GM23248 (cell line): ENCODE results near the gene MAMDC2. TPM values are rescaled to one million over a fixed set of nuclear protein-coding genes. Genes with fewer than 3 reads are reported as not detected.

ENCODE experiments used
- DNase-seq: peaks from one replicate; pipeline ENCODE4 v3.0.0-alpha.2; 2015
- H2AFZ ChIP-seq: fragments of 200-600 bp; sonication (generic); 2 replicates; pipeline ENCODE4 v1.6.1; 2016; ENCODE audit warnings: antibody characterized with exemption
- H3F3A ChIP-seq: fragments of 200-600 bp; sonication (generic); 2 replicates; pipeline ENCODE4 v1.6.1; 2016; ENCODE audit warnings: mild to moderate bottlenecking, antibody characterized with exemption, mixed run types; ENCODE audit not compliant: insufficient read depth
- H3K27ac ChIP-seq: fragments of 200-600 bp; sonication (generic); 2 replicates; pipeline ENCODE4 v1.5.1; 2016; ENCODE audit warnings: mild to moderate bottlenecking
- H3K27me3 ChIP-seq: fragments of 200-600 bp; sonication (generic); replicated peaks from 2 replicates; pipeline ENCODE4 v1.6.1; 2016; ENCODE audit warnings: mild to moderate bottlenecking; ENCODE audit not compliant: insufficient read depth
- H3K36me3 ChIP-seq: fragments of 200-600 bp; sonication (generic); 2 replicates; pipeline ENCODE4 v1.6.1; 2016; ENCODE audit warnings: low read depth, mild to moderate bottlenecking
- H3K4me1 ChIP-seq: fragments of 200-600 bp; sonication (generic); 2 replicates; pipeline ENCODE4 v1.6.1; 2016; ENCODE audit warnings: mild to moderate bottlenecking; ENCODE audit not compliant: insufficient read depth
- H3K4me2 ChIP-seq: fragments of 200-600 bp; sonication (generic); one replicate; pipeline ENCODE4 v1.6.1; 2016; ENCODE audit warnings: mild to moderate bottlenecking; ENCODE audit not compliant: unreplicated experiment
- H3K4me3 ChIP-seq: fragments of 200-600 bp; sonication (generic); 2 replicates; pipeline ENCODE4 v1.5.1; 2016; ENCODE audit warnings: mild to moderate bottlenecking
- H3K79me2 ChIP-seq: fragments of 200-600 bp; sonication (generic); 2 replicates; pipeline ENCODE4 v1.6.1; 2016; ENCODE audit warnings: mild to moderate bottlenecking; ENCODE audit not compliant: insufficient read depth
- H3K9ac ChIP-seq: fragments of 200-600 bp; sonication (generic); 2 replicates; pipeline ENCODE4 v1.6.1; 2016; ENCODE audit warnings: mild to moderate bottlenecking
- H3K9me2 ChIP-seq: fragments of 200-600 bp; sonication (generic); 2 replicates; pipeline ENCODE4 v1.6.1; 2016; ENCODE audit warnings: mixed run types, mild to moderate bottlenecking, moderate library complexity; ENCODE audit not compliant: insufficient read depth
- H3K9me3 ChIP-seq: fragments of 200-600 bp; sonication (generic); one replicate; pipeline ENCODE4 v1.6.1; 2017; ENCODE audit warnings: low read depth
- H4K20me1 ChIP-seq: fragments of 200-600 bp; sonication (generic); 2 replicates; pipeline ENCODE4 v1.6.0; 2016; ENCODE audit not compliant: insufficient read depth
- EZH2 ChIP-seq: fragments of 200-600 bp; sonication (generic); IDR thresholded peaks from 2 replicates; pipeline ENCODE4 v1.6.1; 2018; ENCODE audit warnings: antibody characterized with exemption, mild to moderate bottlenecking; ENCODE audit not compliant: insufficient read depth, poor library complexity, severe bottlenecking
- EZH2phosphoT487 ChIP-seq: fragments of 200-600 bp; sonication (generic); IDR thresholded peaks from 2 replicates; pipeline ENCODE4 v1.6.1; 2018; ENCODE audit warnings: antibody characterized with exemption, moderate library complexity, mild to moderate bottlenecking, low read depth; ENCODE audit not compliant: insufficient read depth
- WGBS, 2 experiments: methylation state at CpG; one replicate each; pipeline ENCODE4 v1.1.6; 2015 to 2017; ENCODE audit warnings: low lambda C conversion rate in 2 of 2, low coverage in 1 of 2; ENCODE audit errors: missing lambda C conversion rate in 2 of 2; 5-methylcytosine and 5-hydroxymethylcytosine counted together
- in situ Hi-C: fragments of 300-500 bp; cut with MboI; formaldehyde crosslinking; loops from 2 replicates; pipeline ENCODE4 v1.15.0; 2020
- polyA plus RNA-seq: library from polyadenylated mRNA; unstranded; fragments of >200 nt; fragmentation: Nextera tagmentation; extraction: Ambion mirVana; gene quantifications from 2 replicates; pipeline ENCODE4 v1.2.1, GENCODE V29; 2016
- total RNA-seq: library from RNA; depleted of rRNA; stranded (reverse); fragments of >200 nt; shearing (Covaris generic); gene quantifications from 2 replicates; pipeline ENCODE4 v1.2.3, GENCODE V29; 2014

Gene MAMDC2
- total and polyA plus RNA-seq, 2 experiments from 2014 or later = 0.45 TPM; not detected in 1

- peaks cover 22% of the 10 kb centered on the region for H3K4me1 ChIP-seq
- no peaks in the 10 kb centered on the region for H3K36me3 ChIP-seq
- in situ Hi-C loops = loop anchor here (5.0 to 25.0 kb wide), 2 partner anchors 141 to 676 kb away; no protein-coding TSS in a partner anchor
- H3K9me2 ChIP-seq = no peaks in the 10 kb centered on the region
- no peak overlapping the region for H3K27ac ChIP-seq
- 68 to 69% methylated on average over 4 of the region's 4 CpGs for WGBS, 2 experiments
- H3K9ac ChIP-seq = no peak overlapping the region
- DNase-seq = peak; percentile 80
- H2AFZ ChIP-seq = no peak overlapping the region
- TF ChIP-seq EZH2phosphoT487 (no peak), EZH2 (no peak)
- H3K79me2 ChIP-seq = no peaks in the 10 kb centered on the region
- H3F3A ChIP-seq = peaks cover 23% of the 10 kb centered on the region
- H3K4me2 ChIP-seq = no peak overlapping the region
- no peaks in the 10 kb centered on the region for H3K9me3 ChIP-seq
- no peaks in the 10 kb centered on the region for H4K20me1 ChIP-seq
- H3K4me3 ChIP-seq = no peak overlapping the region
- no peaks in the 10 kb centered on the region for H3K27me3 ChIP-seq
These were observed 69.9 kb downstream of the MAMDC2 start for GRCh38 chr9:70113403-70114022.

- in situ Hi-C loops = loop anchor here (5.0 to 25.0 kb wide), 2 partner anchors 143 to 678 kb away; no protein-coding TSS in a partner anchor
- 95 to 100% methylated on average over 1 of the region's 1 CpG for WGBS, 2 experiments
- TF ChIP-seq EZH2phosphoT487 = no peak
- no peak for TF ChIP-seq EZH2
- H3K36me3 ChIP-seq = no peaks in the 10 kb centered on the region
- no peaks in the 10 kb centered on the region for H4K20me1 ChIP-seq
- H3K4me3 ChIP-seq = no peak overlapping the region
- no peak overlapping the region for H3K9ac ChIP-seq
- no peaks in the 10 kb centered on the region for H3K27me3 ChIP-seq
- no peaks in the 10 kb centered on the region for H3K9me2 ChIP-seq
- no peak overlapping the region for H3K27ac ChIP-seq
- no peaks in the 10 kb centered on the region for H3K9me3 ChIP-seq
- no peaks in the 10 kb centered on the region for H3K79me2 ChIP-seq
- no peak overlapping the region for H2AFZ ChIP-seq
- no peak for DNase-seq
- no peak overlapping the region for H3K4me2 ChIP-seq
- H3K4me1 ChIP-seq = peaks cover 34% of the 10 kb centered on the region
- H3F3A ChIP-seq = peaks cover 37% of the 10 kb centered on the region
These were observed 71.2 kb downstream of the MAMDC2 start for GRCh38 chr9:70114898-70115297.

GRCh38 chr9:70117835-70118319 lies 74.2 kb downstream of the MAMDC2 start:
- Histone ChIP-seq H3K9me2 (no peaks in the 10 kb centered on the region), H3K27me3 (no peaks in the 10 kb centered on the region), H3K4me3 (no peak overlapping the region), H3K27ac (no peak overlapping the region), H3K9me3 (no peaks in the 10 kb centered on the region), H3K9ac (no peak overlapping the region), H3F3A (peaks cover 60% of the 10 kb centered on the region), H4K20me1 (no peaks in the 10 kb centered on the region), H3K36me3 (no peaks in the 10 kb centered on the region), H3K79me2 (no peaks in the 10 kb centered on the region), H3K4me2 (peak overlapping the region; percentile 50), H3K4me1 (peaks cover 59% of the 10 kb centered on the region), H2AFZ (no peak overlapping the region)
- in situ Hi-C loops = loop anchor here (25.0 kb wide), 1 partner anchor 681 kb away; no protein-coding TSS in a partner anchor
- TF ChIP-seq EZH2 (no peak), EZH2phosphoT487 (no peak)
- peak; percentile 42 for DNase-seq

- TF ChIP-seq EZH2 (no peak), EZH2phosphoT487 (no peak)
- Histone ChIP-seq H3K9me2 (no peaks in the 10 kb centered on the region), H4K20me1 (no peaks in the 10 kb centered on the region), H3K36me3 (no peaks in the 10 kb centered on the region), H3K9ac (no peak overlapping the region), H3K79me2 (no peaks in the 10 kb centered on the region), H2AFZ (no peak overlapping the region), H3K27ac (no peak overlapping the region), H3K4me1 (peaks cover 59% of the 10 kb centered on the region), H3K4me2 (no peak overlapping the region), H3K9me3 (no peaks in the 10 kb centered on the region), H3F3A (peaks cover 63% of the 10 kb centered on the region), H3K4me3 (no peak overlapping the region), H3K27me3 (no peaks in the 10 kb centered on the region)
- WGBS, 2 experiments = 76% methylated on average over 2 of the region's 2 CpGs
- in situ Hi-C loops = loop anchor here (25.0 kb wide), 1 partner anchor 682 kb away; no protein-coding TSS in a partner anchor
- no peak for DNase-seq
These were observed 76.1 kb downstream of the MAMDC2 start for GRCh38 chr9:70119786-70120185.
